K562 (cell line): ENCODE results near the gene KCND3. TPM values are rescaled to one million over a fixed set of nuclear protein-coding genes. Genes with fewer than 3 reads are reported as not detected.

ENCODE experiments used
- CREM ChIP-seq: IDR thresholded peaks from 2 replicates; pipeline ENCODE4 v1.6.1; 2014; ENCODE audit warnings: antibody characterized with exemption, low read depth
- FOS ChIP-seq: IDR thresholded peaks from 3 replicates; pipeline ENCODE4 v1.6.1; 2011; ENCODE audit not compliant: insufficient read length; ENCODE audit errors: extremely low read depth
- HDAC1 ChIP-seq, 2 experiments: fragments of 450-650 bp; IDR thresholded peaks; 2 replicates each; pipeline ENCODE4 v1.6.1; 2016 to 2017; ENCODE audit warnings: inconsistent platforms in 1 of 2, mild to moderate bottlenecking in 1 of 2, moderate library complexity in 1 of 2
- MAZ ChIP-seq, 2 experiments: fragments of 450-650 bp in 1 of 2; sonication (generic) in 1 of 2; formaldehyde crosslinking; IDR thresholded peaks in 1 of 2; conservative IDR thresholded peaks in 1 of 2; 2 replicates each; pipeline versions ENCODE4 v1.4.0 to v1.5.0; 2020; ENCODE audit warnings: mild to moderate bottlenecking in 1 of 2, missing genetic modification reagents in 1 of 2
- MBD1 ChIP-seq: fragments of 250-450 bp; sonication (Bioruptor Pico); IDR thresholded peaks from 2 replicates; pipeline ENCODE4 v1.8.0; 2022; ENCODE audit warnings: inconsistent platforms
- MEF2A ChIP-seq: IDR thresholded peaks from 2 replicates; pipeline ENCODE4 v1.6.1; 2011; ENCODE audit warnings: low read depth, mild to moderate bottlenecking, low read length, moderate library complexity; ENCODE audit not compliant: control insufficient read depth
- NR2F6 ChIP-seq: fragments of 450-650 bp; formaldehyde crosslinking; IDR thresholded peaks from 2 replicates; pipeline ENCODE4 v1.4.0; 2020; ENCODE audit warnings: mild to moderate bottlenecking
- NUFIP1 ChIP-seq: fragments of 450-650 bp; IDR thresholded peaks from 2 replicates; pipeline ENCODE4 v1.6.1; 2018; ENCODE audit not compliant: partially characterized antibody
- PURB ChIP-seq: sonication (generic); formaldehyde crosslinking; IDR thresholded peaks from 2 replicates; pipeline ENCODE4 v1.9.0; 2021; ENCODE audit warnings: low read depth, mild to moderate bottlenecking, missing genetic modification reagents
- SIN3B ChIP-seq: fragments of 450-650 bp; IDR thresholded peaks from 2 replicates; pipeline ENCODE4 v1.6.1; 2017; ENCODE audit warnings: low read depth, mild to moderate bottlenecking, moderate library complexity
- SMAD1 ChIP-seq: fragments of 150-350 bp; IDR thresholded peaks from 2 replicates; pipeline ENCODE4 v1.6.1; 2014; ENCODE audit warnings: low read length, low read depth; ENCODE audit not compliant: partially characterized antibody
- STAT5A ChIP-seq: IDR thresholded peaks from 2 replicates; pipeline ENCODE4 v1.6.1; 2012; ENCODE audit warnings: low read length, inconsistent platforms, borderline replicate concordance
- ZNF133 ChIP-seq: fragments of 250-450 bp; sonication (Bioruptor Pico); IDR thresholded peaks from 2 replicates; pipeline ENCODE4 v1.4.0; 2020; ENCODE audit warnings: mild to moderate bottlenecking
- ZNF146 ChIP-seq: IDR thresholded peaks from one replicate; pipeline ENCODE4 v1.6.1; 2018; ENCODE audit warnings: missing compliant biosample characterization; ENCODE audit not compliant: unreplicated experiment
- ZNF324 ChIP-seq: fragments of 250-450 bp; sonication (Bioruptor Pico); IDR thresholded peaks from 2 replicates; pipeline ENCODE4 v1.4.0; 2020; ENCODE audit warnings: mild to moderate bottlenecking
- polyA plus RNA-seq, 8 experiments: library from polyadenylated mRNA; depleted of rRNA in 4 of 8; stranded (reverse) in 5 of 8; unstranded in 3 of 8; fragments of >200 nt; fragmentation: Nextera tagmentation in 2 of 8; fragmentation: Illumina TruSeq in 1 of 8; extraction: Ambion mirVana in 2 of 8; extraction: Trizol in 1 of 8; gene quantifications; 2 replicates each; pipeline versions ENCODE4 v1.2.1 to v1.2.3, GENCODE V29; 2011 to 2014; ENCODE audit warnings: inconsistent platforms in 1 of 8, missing spikeins in 1 of 8
- total RNA-seq, 7 experiments: library from RNA; depleted of rRNA in 6 of 7; stranded (reverse); fragments of >200 nt in 6 of 7; fragmentation: Illumina TruSeq in 2 of 7; extraction: Trizol in 2 of 7; gene quantifications; 2 replicates each; pipeline versions ENCODE4 v1.2.1 to v1.2.3, GENCODE V29; 2011 to 2021; ENCODE audit warnings: low replicate concordance in 1 of 7
- TF ChIP-seq, protein P1 (sequence below): fragments of 250-450 bp; sonication (Bioruptor Pico); IDR thresholded peaks from 2 replicates; pipeline ENCODE4 v1.5.0; 2020; ENCODE audit warnings: mild to moderate bottlenecking, borderline replicate concordance
- TF ChIP-seq, protein P2 (sequence below): fragments of 250-450 bp; sonication (Bioruptor Pico); IDR thresholded peaks from 2 replicates; pipeline ENCODE4 v1.5.1; 2021; ENCODE audit warnings: mild to moderate bottlenecking
- TF ChIP-seq, protein P3 (sequence below): fragments of 450-650 bp; IDR thresholded peaks from 2 replicates; pipeline ENCODE4 v1.6.1; 2017; ENCODE audit warnings: antibody characterized with exemption, mild to moderate bottlenecking

The KCND3 gene
- total and polyA plus RNA-seq, 9 of the 15 experiments (the other 6 are each of a cell fraction or from before 2014, with no cell fraction given) = not detected

- TF ChIP-seq, protein P1, sequence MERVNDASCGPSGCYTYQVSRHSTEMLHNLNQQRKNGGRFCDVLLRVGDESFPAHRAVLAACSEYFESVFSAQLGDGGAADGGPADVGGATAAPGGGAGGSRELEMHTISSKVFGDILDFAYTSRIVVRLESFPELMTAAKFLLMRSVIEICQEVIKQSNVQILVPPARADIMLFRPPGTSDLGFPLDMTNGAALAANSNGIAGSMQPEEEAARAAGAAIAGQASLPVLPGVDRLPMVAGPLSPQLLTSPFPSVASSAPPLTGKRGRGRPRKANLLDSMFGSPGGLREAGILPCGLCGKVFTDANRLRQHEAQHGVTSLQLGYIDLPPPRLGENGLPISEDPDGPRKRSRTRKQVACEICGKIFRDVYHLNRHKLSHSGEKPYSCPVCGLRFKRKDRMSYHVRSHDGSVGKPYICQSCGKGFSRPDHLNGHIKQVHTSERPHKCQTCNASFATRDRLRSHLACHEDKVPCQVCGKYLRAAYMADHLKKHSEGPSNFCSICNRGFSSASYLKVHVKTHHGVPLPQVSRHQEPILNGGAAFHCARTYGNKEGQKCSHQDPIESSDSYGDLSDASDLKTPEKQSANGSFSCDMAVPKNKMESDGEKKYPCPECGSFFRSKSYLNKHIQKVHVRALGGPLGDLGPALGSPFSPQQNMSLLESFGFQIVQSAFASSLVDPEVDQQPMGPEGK (CRISPR knock-in tag) = no peak
- TF ChIP-seq ZNF324 (CRISPR knock-in tag) (no peak), MAZ (CRISPR knock-in tag; conservative IDR thresholded peaks at IDR 0.05 in 1 of 2, IDR thresholded peaks at IDR 0.05 in 1 of 2) (peak; percentile 99), MBD1 (CRISPR knock-in tag) (no peak), NR2F6 (CRISPR knock-in tag) (no peak), STAT5A (no peak), HDAC1 (IDR thresholded peaks at IDR 0.05) (peak in 1 of 2 experiments; percentile 88; a peak in 2 of 4 replicates), NUFIP1 (no peak), PURB (CRISPR knock-in tag) (no peak), CREM (peak; percentile 93), SIN3B (peak; percentile 95), ZNF146 (CRISPR knock-in tag) (no peak), FOS (no peak), SMAD1 (peak; percentile 34), MEF2A (no peak), ZNF133 (CRISPR knock-in tag) (no peak)
- TF ChIP-seq, protein P2, sequence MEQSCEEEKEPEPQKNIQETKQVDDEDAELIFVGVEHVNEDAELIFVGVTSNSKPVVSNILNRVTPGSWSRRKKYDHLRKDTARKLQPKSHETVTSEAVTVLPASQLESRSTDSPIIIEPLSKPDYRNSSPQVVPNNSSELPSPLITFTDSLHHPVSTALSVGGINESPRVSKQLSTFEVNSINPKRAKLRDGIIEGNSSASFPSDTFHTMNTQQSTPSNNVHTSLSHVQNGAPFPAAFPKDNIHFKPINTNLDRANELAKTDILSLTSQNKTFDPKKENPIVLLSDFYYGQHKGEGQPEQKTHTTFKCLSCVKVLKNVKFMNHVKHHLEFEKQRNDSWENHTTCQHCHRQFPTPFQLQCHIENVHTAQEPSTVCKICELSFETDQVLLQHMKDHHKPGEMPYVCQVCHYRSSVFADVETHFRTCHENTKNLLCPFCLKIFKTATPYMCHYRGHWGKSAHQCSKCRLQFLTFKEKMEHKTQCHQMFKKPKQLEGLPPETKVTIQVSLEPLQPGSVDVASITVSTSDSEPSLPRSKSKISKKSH = no peak
- TF ChIP-seq, protein P3, sequence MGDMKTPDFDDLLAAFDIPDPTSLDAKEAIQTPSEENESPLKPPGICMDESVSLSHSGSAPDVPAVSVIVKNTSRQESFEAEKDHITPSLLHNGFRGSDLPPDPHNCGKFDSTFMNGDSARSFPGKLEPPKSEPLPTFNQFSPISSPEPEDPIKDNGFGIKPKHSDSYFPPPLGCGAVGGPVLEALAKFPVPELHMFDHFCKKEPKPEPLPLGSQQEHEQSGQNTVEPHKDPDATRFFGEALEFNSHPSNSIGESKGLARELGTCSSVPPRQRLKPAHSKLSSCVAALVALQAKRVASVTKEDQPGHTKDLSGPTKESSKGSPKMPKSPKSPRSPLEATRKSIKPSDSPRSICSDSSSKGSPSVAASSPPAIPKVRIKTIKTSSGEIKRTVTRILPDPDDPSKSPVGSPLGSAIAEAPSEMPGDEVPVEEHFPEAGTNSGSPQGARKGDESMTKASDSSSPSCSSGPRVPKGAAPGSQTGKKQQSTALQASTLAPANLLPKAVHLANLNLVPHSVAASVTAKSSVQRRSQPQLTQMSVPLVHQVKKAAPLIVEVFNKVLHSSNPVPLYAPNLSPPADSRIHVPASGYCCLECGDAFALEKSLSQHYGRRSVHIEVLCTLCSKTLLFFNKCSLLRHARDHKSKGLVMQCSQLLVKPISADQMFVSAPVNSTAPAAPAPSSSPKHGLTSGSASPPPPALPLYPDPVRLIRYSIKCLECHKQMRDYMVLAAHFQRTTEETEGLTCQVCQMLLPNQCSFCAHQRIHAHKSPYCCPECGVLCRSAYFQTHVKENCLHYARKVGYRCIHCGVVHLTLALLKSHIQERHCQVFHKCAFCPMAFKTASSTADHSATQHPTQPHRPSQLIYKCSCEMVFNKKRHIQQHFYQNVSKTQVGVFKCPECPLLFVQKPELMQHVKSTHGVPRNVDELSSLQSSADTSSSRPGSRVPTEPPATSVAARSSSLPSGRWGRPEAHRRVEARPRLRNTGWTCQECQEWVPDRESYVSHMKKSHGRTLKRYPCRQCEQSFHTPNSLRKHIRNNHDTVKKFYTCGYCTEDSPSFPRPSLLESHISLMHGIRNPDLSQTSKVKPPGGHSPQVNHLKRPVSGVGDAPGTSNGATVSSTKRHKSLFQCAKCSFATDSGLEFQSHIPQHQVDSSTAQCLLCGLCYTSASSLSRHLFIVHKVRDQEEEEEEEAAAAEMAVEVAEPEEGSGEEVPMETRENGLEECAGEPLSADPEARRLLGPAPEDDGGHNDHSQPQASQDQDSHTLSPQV = peak; percentile 42; the same call in 1 of the 2 replicates
These were observed 233.9 kb downstream of the KCND3 start, which contains the start of gene DDX20 (continued) for GRCh38 chr1:111755331-111756123.
